Peyer's patch (tissue), 4 donors: Measurements from ENCODE around the gene GLP2R. TPM values are rescaled to one million over a fixed set of nuclear protein-coding genes. Genes with fewer than 3 reads are reported as not detected.

Experiments
- DNase-seq, 3 donors: peaks; one replicate each; pipeline ENCODE4 v3.0.0-alpha.2; 2017 to 2019
- H3K27ac ChIP-seq, 4 donors: fragments of 200-600 bp; sonication (generic); one replicate each; pipeline ENCODE4 v1.5.1; 2016 to 2019
- H3K27me3 ChIP-seq, 2 donors: fragments of 200-600 bp; sonication (generic); one replicate each; pipeline ENCODE4 v1.5.1; 2019
- H3K36me3 ChIP-seq, 3 donors: fragments of 200-600 bp; sonication (generic); one replicate each; pipeline ENCODE4 v1.5.1; 2016 to 2019
- H3K4me1 ChIP-seq, 4 donors: fragments of 200-600 bp; sonication (generic); one replicate each; pipeline ENCODE4 v1.5.1; 2016 to 2019
- H3K4me3 ChIP-seq, 4 donors: fragments of 200-600 bp; sonication (generic); 1 replicate in 3 of 4; 2 replicates in 1 of 4; pipeline ENCODE4 v1.5.1; 2016 to 2019; ENCODE audit warnings: mild to moderate bottlenecking in 1 of 4
- H3K9me3 ChIP-seq, 4 donors: fragments of 200-600 bp; sonication (generic); one replicate each; pipeline ENCODE4 v1.5.1; 2016 to 2019; ENCODE audit warnings: mild to moderate bottlenecking in 1 of 4
- POLR2A ChIP-seq, 2 donors: fragments of 450-650 bp; IDR thresholded peaks; one replicate each; pipeline ENCODE4 v1.5.1; 2017; ENCODE audit warnings: antibody characterized with exemption in 2 of 2, mild to moderate bottlenecking in 2 of 2, moderate library complexity in 2 of 2
- total RNA-seq, 4 donors: library from RNA; depleted of rRNA; stranded (reverse); fragments of >200 nt; gene quantifications; one replicate each; pipeline ENCODE4 v1.1.0, GENCODE V29; 2016
- TF ChIP-seq, protein P1 (sequence below), 6 experiments: fragments of 450-650 bp in 4 of 6; fragments of 200-600 bp in 2 of 6; sonication (generic) in 1 of 6; IDR thresholded peaks; one replicate each; pipeline ENCODE4 v1.5.1; 2017 to 2019; ENCODE audit warnings: antibody characterized with exemption in 6 of 6, mild to moderate bottlenecking in 3 of 6, moderate library complexity in 1 of 6

GLP2R gene
- total RNA-seq, 4 donors from 2014 or later = 7.4 to 94.1 (median 13.8) TPM

DNA sequence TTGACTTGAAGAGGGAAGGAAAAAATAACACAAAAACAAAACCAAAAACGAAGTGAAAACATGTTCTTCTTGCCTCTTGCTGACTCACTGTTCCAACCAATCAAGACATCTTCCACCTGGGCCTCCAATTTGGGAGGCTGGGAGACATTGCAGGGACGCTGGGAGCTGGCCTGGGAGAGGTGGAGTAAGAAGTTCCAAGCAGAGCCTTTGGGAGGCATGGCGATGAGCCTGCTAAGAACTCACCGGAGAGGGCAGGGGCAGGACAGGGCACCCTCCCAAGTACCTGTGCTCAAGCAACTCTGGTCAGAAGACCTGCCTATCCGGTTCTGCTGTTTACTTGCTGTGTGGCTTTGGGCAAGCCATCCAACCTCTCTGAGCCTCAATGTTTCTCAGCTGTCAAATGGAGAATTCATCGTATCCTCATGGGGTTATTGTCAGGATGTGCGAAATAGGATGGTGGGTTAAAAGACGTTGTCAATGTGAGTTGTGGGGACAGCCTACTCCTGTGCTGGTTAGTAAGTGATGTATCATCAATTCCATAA is 856 bp upstream of the GLP2R start:
- H3K27me3 ChIP-seq = no peaks in the 10 kb centered on the region
- DNase-seq = no peak
- H3K9me3 ChIP-seq = no peaks in the 10 kb centered on the region
- no peak overlapping the region for H3K4me3 ChIP-seq
- TF ChIP-seq POLR2A (IDR thresholded peaks at IDR 0.05) = no peak
- TF ChIP-seq, protein P1, sequence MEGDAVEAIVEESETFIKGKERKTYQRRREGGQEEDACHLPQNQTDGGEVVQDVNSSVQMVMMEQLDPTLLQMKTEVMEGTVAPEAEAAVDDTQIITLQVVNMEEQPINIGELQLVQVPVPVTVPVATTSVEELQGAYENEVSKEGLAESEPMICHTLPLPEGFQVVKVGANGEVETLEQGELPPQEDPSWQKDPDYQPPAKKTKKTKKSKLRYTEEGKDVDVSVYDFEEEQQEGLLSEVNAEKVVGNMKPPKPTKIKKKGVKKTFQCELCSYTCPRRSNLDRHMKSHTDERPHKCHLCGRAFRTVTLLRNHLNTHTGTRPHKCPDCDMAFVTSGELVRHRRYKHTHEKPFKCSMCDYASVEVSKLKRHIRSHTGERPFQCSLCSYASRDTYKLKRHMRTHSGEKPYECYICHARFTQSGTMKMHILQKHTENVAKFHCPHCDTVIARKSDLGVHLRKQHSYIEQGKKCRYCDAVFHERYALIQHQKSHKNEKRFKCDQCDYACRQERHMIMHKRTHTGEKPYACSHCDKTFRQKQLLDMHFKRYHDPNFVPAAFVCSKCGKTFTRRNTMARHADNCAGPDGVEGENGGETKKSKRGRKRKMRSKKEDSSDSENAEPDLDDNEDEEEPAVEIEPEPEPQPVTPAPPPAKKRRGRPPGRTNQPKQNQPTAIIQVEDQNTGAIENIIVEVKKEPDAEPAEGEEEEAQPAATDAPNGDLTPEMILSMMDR (IDR thresholded peaks at IDR 0.05) = no peak
- H3K27ac ChIP-seq = no peak overlapping the region
- no peaks in the 10 kb centered on the region for H3K4me1 ChIP-seq
- H3K36me3 ChIP-seq = no peaks in the 10 kb centered on the region

DNA sequence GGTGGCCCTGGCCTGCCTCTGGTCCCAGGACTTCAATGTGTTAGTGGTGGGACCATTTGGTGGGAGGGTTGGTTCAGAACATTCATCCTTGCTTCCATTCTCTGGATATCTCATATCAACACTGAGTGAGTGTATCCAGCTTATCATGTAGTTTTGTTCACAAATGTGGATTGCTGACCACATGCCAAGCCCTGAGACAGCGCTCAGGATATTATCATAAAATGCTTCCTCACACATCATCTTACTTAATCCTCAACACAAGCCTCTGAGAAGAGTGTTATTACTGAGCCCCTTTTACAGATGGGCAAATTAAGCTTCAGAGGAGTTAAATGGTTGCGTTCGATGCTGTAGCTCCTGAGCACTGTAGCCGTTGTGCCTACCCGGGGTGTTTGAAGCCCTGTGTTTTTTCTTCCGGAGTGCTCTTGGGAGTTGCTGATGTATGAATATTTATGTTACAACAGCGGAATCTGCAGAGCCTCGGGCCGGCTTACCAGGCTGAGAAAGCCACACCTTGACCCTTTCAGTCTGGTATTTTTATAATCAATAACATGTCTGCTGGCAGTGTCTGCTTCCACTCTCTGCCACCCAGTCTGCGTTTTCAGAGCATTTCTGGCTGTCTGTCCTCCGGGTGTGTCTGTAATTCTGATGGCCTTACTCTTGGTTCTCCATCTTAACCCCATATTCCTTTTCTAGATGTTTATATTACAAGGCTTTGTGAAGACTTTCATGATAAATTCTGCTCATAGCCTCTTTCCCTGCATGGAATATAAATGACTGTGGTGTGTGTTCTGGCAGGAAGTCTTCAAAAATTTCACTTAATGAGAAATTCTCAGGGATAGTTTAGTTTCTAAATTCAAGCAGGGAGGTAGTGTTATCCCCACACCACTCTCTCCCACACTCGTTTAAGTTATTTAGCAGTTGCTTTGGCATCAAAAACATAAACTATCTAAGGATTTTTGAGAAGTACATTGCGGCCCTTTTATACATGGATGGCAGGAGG is 2.9 kb downstream of the GLP2R start:
- TF ChIP-seq, protein P1 (IDR thresholded peaks at IDR 0.05) = no peak
- no peak for TF ChIP-seq POLR2A (IDR thresholded peaks at IDR 0.05)
- Histone ChIP-seq H3K36me3 (no peaks in the 10 kb centered on the region), H3K4me3 (no peak overlapping the region), H3K9me3 (no peaks in the 10 kb centered on the region), H3K27ac (peak overlapping the region in 2 of 4 donors; percentile 16 to 39), H3K4me1 (no peaks in the 10 kb centered on the region), H3K27me3 (no peaks in the 10 kb centered on the region)
- DNase-seq = no peak

DNA sequence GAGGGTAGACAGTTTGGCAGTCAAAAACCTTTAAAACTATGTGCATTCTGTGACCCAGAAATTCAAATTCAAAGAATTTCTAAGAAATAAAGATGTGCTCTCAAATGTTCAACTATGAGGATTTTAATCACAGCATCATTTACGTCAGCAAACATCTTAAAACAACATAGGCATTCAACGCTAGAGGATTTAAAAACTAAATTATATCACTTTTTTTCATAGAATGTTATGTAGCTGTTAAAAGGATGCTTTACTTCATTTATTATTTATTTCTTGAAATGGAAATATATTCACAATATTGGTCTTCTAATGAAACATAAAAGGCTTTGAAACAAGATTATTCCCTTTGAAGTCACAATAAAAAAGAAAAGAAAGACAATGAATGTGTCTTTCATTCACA is 3.6 kb downstream of the GLP2R start:
- Histone ChIP-seq H3K27me3 (no peaks in the 10 kb centered on the region), H3K36me3 (no peaks in the 10 kb centered on the region), H3K4me3 (no peak overlapping the region), H3K27ac (peak overlapping the region in 1 of 4 donors; percentile 32), H3K9me3 (no peaks in the 10 kb centered on the region), H3K4me1 (no peaks in the 10 kb centered on the region)
- TF ChIP-seq, protein P1 (IDR thresholded peaks at IDR 0.05) = no peak
- TF ChIP-seq POLR2A (IDR thresholded peaks at IDR 0.05) = no peak
- no peak for DNase-seq

DNA sequence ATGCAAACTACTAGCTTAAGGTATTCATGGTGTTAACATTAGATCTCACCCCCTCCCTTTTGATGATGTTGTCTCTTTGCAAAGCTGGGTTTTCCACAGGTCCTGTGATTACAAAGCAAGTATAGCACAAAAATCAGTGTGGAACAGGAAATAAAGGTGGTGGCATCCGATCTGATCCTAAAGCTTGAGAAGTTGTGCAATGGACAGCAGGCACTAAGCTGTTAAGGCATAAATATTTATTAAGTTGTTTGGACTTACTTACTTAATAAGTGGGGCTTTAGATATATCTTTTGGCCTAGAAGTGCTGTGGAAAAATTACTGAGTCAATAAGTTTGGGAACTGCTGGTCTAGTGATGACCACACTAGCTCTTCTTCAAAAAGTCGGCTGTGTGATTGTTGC is 5.0 kb downstream of the GLP2R start:
- Histone ChIP-seq H3K27ac (peak overlapping the region in 1 of 4 donors; percentile 9), H3K4me1 (no peaks in the 10 kb centered on the region), H3K27me3 (no peaks in the 10 kb centered on the region), H3K9me3 (no peaks in the 10 kb centered on the region), H3K36me3 (no peaks in the 10 kb centered on the region), H3K4me3 (no peak overlapping the region)
- TF ChIP-seq, protein P1 (IDR thresholded peaks at IDR 0.05) = no peak
- no peak for TF ChIP-seq POLR2A (IDR thresholded peaks at IDR 0.05)
- DNase-seq = no peak

DNA sequence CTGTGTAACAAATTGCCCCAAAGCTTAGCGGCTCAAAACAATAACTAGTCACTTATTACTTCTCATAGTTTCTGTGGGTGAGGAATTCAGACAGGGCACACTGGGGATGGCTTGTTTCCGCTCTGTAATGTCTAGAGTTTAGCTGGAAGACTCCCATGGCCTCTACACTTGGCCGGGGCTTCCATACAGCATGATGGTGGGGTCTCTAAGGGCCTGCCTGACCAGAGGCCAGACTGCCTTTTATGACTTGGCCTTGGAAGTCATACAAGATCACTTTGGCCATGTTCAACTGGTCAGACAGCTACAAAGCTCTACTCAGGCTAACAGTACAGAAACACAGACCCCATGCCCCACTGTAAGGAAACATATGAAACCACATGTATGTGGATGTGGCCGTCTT is 8.2 kb downstream of the GLP2R start:
- peak in 1 of 3 donors; percentile 8 for DNase-seq
- H3K36me3 ChIP-seq = no peaks in the 10 kb centered on the region
- no peaks in the 10 kb centered on the region for H3K27me3 ChIP-seq
- H3K9me3 ChIP-seq = no peaks in the 10 kb centered on the region
- H3K4me1 ChIP-seq = no peaks in the 10 kb centered on the region
- H3K27ac ChIP-seq = no peak overlapping the region
- TF ChIP-seq POLR2A (IDR thresholded peaks at IDR 0.05) = no peak
- TF ChIP-seq, protein P1 (IDR thresholded peaks at IDR 0.05) = no peak
- H3K4me3 ChIP-seq = no peak overlapping the region
